GM12878 (cell line): Measurements from ENCODE around the gene PIP4K2A. TPM values are rescaled to one million over a fixed set of nuclear protein-coding genes. Genes with fewer than 3 reads are reported as not detected.
A peak's percentile ranks its signal among the peaks of the same experiment; 100 is the strongest.

Source experiments
- BHLHE40 ChIP-seq, 2 experiments: fragments of 450-650 bp in 1 of 2; IDR thresholded peaks; 2 replicates each; pipeline ENCODE4 v1.6.1; 2011 to 2017; ENCODE audit warnings: low read depth in 2 of 2, borderline replicate concordance in 1 of 2, improper control_type of control experiment in 1 of 2, low read length in 1 of 2, mild to moderate bottlenecking in 1 of 2
- DPF2 ChIP-seq: fragments of 450-650 bp; IDR thresholded peaks from 2 replicates; pipeline ENCODE4 v1.6.1; 2017; ENCODE audit warnings: mild to moderate bottlenecking
- GATAD2B ChIP-seq: fragments of 450-650 bp; conservative IDR thresholded peaks from 2 replicates; pipeline ENCODE4 v1.6.1; 2017; ENCODE audit warnings: low read depth, mild to moderate bottlenecking, moderate library complexity
- HDGF ChIP-seq: fragments of 450-650 bp; IDR thresholded peaks from 2 replicates; pipeline ENCODE4 v1.6.1; 2016; ENCODE audit warnings: antibody characterized with exemption
- IKZF2 ChIP-seq, 2 experiments: fragments of 450-650 bp; IDR thresholded peaks; 2 replicates each; pipeline ENCODE4 v1.6.1; 2017; ENCODE audit warnings: mild to moderate bottlenecking in 2 of 2, moderate library complexity in 2 of 2
- SMARCA5 ChIP-seq: fragments of 450-650 bp; IDR thresholded peaks from 2 replicates; pipeline ENCODE4 v1.6.1; 2017; ENCODE audit warnings: mild to moderate bottlenecking
- ZNF207 ChIP-seq: fragments of 450-650 bp; IDR thresholded peaks from 2 replicates; pipeline ENCODE4 v1.6.1; 2014; ENCODE audit warnings: antibody characterized with exemption, mild to moderate bottlenecking, borderline replicate concordance
- ZNF384 ChIP-seq: IDR thresholded peaks from 2 replicates; pipeline ENCODE4 v1.6.1; 2012; ENCODE audit warnings: low read depth, mild to moderate bottlenecking, low read length, improper control_type of control experiment, borderline replicate concordance
- polyA plus RNA-seq, 11 experiments: library from polyadenylated mRNA; depleted of rRNA in 4 of 11; unstranded in 6 of 11; stranded (reverse) in 5 of 11; fragments of >200 nt; fragmentation: Nextera tagmentation in 4 of 11; fragmentation: Illumina TruSeq in 1 of 11; extraction: Ambion mirVana in 4 of 11; extraction: Trizol in 1 of 11; gene quantifications; 1 replicate in 1 of 11; 2 replicates in 10 of 11; pipeline versions ENCODE4 v1.2.1 to v1.2.3, GENCODE V29; 2011 to 2016; ENCODE audit warnings: inconsistent platforms in 2 of 11, missing spikeins in 2 of 11, low read depth in 1 of 11
- total RNA-seq, 4 experiments: library from RNA; depleted of rRNA in 3 of 4; stranded (reverse); fragments of >200 nt in 3 of 4; fragmentation: Illumina TruSeq in 1 of 4; extraction: Trizol in 1 of 4; gene quantifications; 2 replicates each; pipeline versions ENCODE4 v1.2.1 to v1.2.3, GENCODE V29; 2013 to 2021
- TF ChIP-seq, protein P1 (sequence below): fragments of 450-650 bp; conservative IDR thresholded peaks from 2 replicates; pipeline ENCODE4 v1.6.1; 2017; ENCODE audit warnings: mild to moderate bottlenecking, moderate library complexity

Gene PIP4K2A
- total and polyA plus RNA-seq, 10 of the 15 experiments (the other 5 are each of a cell fraction or from before 2014, with no cell fraction given), result 54.3 to 139 (median 84.4) TPM

DNA sequence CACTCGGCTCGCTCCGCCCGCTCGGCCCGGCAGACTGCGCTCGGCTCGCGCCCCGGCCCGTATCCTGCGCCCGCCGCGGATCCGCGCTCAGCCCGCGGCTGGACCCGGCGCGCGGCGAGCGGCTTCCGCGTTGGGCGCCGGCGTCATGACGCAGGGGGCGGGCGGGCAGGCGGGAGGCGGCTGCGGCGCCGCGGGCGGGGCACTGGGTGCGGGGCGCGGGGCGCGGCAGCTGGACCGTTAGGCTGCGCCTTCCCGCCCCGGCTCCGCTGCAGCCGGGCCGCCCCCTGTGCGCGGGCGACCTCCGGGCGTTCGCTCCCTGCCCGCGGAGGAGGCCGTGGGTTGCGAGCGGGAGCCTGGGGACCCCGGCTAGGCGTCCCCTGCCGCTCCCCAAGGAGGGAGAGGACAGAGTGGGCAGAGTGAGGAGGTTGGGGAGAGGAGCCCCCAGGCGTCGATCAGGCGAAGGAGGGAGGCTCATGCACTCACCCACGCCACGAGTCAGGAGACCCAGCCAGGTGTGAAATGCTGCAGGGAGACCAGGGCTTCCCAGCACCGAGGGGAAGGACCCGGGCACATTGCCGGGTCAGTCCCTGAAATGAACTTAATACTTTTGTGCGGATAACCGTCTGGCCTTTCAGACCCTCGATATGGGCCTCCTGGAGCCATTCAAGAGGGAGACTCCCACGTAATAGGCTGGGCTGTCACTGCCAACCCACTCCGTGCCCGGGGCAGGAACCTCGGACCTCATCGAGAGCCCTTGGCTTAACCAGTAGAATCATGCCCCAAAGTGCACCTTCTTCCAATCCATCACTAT, at the start of gene PIP4K2A (continued):
- TF ChIP-seq, protein P1, sequence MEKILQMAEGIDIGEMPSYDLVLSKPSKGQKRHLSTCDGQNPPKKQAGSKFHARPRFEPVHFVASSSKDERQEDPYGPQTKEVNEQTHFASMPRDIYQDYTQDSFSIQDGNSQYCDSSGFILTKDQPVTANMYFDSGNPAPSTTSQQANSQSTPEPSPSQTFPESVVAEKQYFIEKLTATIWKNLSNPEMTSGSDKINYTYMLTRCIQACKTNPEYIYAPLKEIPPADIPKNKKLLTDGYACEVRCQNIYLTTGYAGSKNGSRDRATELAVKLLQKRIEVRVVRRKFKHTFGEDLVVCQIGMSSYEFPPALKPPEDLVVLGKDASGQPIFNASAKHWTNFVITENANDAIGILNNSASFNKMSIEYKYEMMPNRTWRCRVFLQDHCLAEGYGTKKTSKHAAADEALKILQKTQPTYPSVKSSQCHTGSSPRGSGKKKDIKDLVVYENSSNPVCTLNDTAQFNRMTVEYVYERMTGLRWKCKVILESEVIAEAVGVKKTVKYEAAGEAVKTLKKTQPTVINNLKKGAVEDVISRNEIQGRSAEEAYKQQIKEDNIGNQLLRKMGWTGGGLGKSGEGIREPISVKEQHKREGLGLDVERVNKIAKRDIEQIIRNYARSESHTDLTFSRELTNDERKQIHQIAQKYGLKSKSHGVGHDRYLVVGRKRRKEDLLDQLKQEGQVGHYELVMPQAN, result 0 out of 2 replicates have a peak, but pooled peaks have one; percentile 11
- no peak for TF ChIP-seq ZNF384
- no peak for TF ChIP-seq SMARCA5
- TF ChIP-seq BHLHE40 (IDR thresholded peaks at IDR 0.05; ENCODE audit: borderline replicate concordance in 1 of 2, low read depth in 2 of 2, low read length in 1 of 2), result peak in 1 of 2 experiments; percentile 59; a peak in 2 of 4 replicates
- 0 out of 2 replicates have a peak, but pooled peaks have one; percentile 56 for TF ChIP-seq ZNF207
- no peak for TF ChIP-seq IKZF2 (IDR thresholded peaks at IDR 0.05)
- 0 out of 2 replicates have a peak, but pooled peaks have one; percentile 22 for TF ChIP-seq GATAD2B
- TF ChIP-seq HDGF, result no peak
- TF ChIP-seq DPF2, result peak; percentile 46; the same call in 1 of the 2 replicates
